Measurements from ENCODE around the gene ASB13.

GRCh38 chr10:5658871-5659618 lies 7.3 kb downstream of the ASB13 start:
- TF ChIP-seq SUZ12 (IDR thresholded peaks at IDR 0.05; ENCODE audit: extremely low read depth, insufficient read depth, insufficient read length) (no peak), ZNF274 (IDR thresholded peaks at IDR 0.05; ENCODE audit: low read depth, low read length) (no peak)
